Right renal cortex interstitium (tissue), 3 donors: ENCODE measurements around the gene ATAD3B. TPM values are rescaled to one million over a fixed set of nuclear protein-coding genes. Genes with fewer than 3 reads are reported as not detected.
"Not testable (repeated sequence)": the region's sequence is repeated elsewhere in the genome, so short reads cannot be mapped to it uniquely, and the experiment has no call there.

Experiments used
- DNase-seq, 3 donors: peaks; one replicate each; pipeline ENCODE4 v3.0.0-alpha.2; 2013; ENCODE audit warnings: low read depth in 3 of 3, low spot score in 2 of 3
- polyA plus RNA-seq, 3 donors: library from polyadenylated mRNA; unstranded; fragments of 120-200 nt; gene quantifications; one replicate each; pipeline ENCODE4 v1.2.1, GENCODE V29; 2013; ENCODE audit not compliant: insufficient read length in 3 of 3

The ATAD3B gene
- polyA plus RNA-seq, 3 donors: 8.1 to 9.8 (median 8.8) TPM

GRCh38 chr1:1528301-1529267 is 57.0 kb downstream of the ATAD3B start:
- DNase-seq: no peak

- DNase-seq: no peak
These were observed 57.8 kb downstream of the ATAD3B start for GRCh38 chr1:1529321-1529720.

GRCh38 chr1:1529936-1530335 is 58.4 kb downstream of the ATAD3B start:
- no peak for DNase-seq

GRCh38 chr1:1531947-1532346 is 60.4 kb downstream of the ATAD3B start:
- DNase-seq: no peak

- not testable (repeated sequence) for DNase-seq
These were observed 61.8 kb downstream of the ATAD3B start for GRCh38 chr1:1533176-1533893.

- not testable (repeated sequence) for DNase-seq
These were observed 62.3 kb downstream of the ATAD3B start for GRCh38 chr1:1533894-1534291.

- DNase-seq: no peak
These were observed 63.0 kb downstream of the ATAD3B start for GRCh38 chr1:1534401-1535154.

- DNase-seq: no peak
These were observed 63.8 kb downstream of the ATAD3B start for GRCh38 chr1:1535201-1536018.

- DNase-seq: no peak
These were observed 64.7 kb downstream of the ATAD3B start for GRCh38 chr1:1536019-1536937.

- DNase-seq: no peak
These were observed 65.5 kb downstream of the ATAD3B start for GRCh38 chr1:1536938-1537546.

GRCh38 chr1:1537626-1538250 is 66.2 kb downstream of the ATAD3B start:
- DNase-seq: no peak

GRCh38 chr1:1538334-1538733 is 66.8 kb downstream of the ATAD3B start:
- DNase-seq: no peak

- no peak for DNase-seq
These were observed 67.4 kb downstream of the ATAD3B start for GRCh38 chr1:1538989-1539309.

GRCh38 chr1:1539310-1540089 is 67.9 kb downstream of the ATAD3B start:
- DNase-seq: peak in 1 of 3 donors; percentile 35

GRCh38 chr1:1540090-1540817 is 68.7 kb downstream of the ATAD3B start, which contains the start of gene TMEM240:
TSS of gene TMEM240 (minus strand) at chr1:1540624. CDS start at chr1:1540346, 278 bp downstream.
- DNase-seq: peak; percentile 23 to 56 (median 51)

- DNase-seq: no peak
These were observed 69.5 kb downstream of the ATAD3B start for GRCh38 chr1:1540818-1541628.
